GM21447 (cell line): ENCODE results near the gene C13orf46.
"Not testable (repeated sequence)": the region's sequence is repeated elsewhere in the genome, so short reads cannot be mapped to it uniquely, and the experiment has no call there.

Experiments used
- ATAC-seq: cut with Tn5 transposase; IDR thresholded peaks from one replicate; pipeline ENCODE4 v1.9.1; 2021; ENCODE audit not compliant: unreplicated experiment

C13orf46 gene

DNA sequence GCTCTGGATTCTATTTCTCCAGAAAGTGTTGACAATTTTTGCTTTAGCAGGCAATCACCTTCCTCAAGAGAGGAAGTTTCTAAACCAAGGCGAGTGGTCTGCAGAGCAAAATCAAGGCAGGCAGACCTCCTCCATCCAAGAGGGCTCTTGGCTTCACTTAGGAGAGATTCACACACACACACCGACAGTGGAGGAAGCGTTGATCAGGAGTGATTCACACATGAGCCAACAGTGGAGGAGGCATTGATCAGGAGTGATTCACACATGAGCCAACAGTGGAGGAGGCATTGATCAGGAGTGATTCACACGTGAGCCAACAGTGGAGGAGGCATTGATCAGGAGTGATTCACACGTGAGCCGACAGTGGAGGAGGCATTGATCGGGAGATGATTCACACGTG, 60.5 kb downstream of the C13orf46 start:
- not testable (repeated sequence) for ATAC-seq

DNA sequence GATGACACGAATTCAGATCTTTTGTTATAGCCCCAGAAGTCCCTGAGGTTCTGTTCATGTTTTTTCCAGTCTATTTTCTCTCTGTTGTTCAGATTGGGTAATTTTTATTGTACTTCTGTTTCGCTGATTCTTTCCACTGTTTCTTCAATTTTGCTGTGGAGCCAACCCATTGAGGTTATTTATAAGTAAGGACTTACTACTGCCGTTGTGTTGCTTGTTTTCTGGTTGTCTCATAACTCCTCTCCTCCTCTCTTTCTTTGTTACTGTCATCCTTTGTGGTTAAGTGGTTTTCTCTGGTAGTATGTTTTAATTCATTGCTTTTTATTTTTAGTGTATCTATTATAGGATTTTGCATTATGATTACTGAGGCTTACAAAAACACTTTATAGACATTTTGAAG, 61.3 kb downstream of the C13orf46 start:
- ATAC-seq = no peak

DNA sequence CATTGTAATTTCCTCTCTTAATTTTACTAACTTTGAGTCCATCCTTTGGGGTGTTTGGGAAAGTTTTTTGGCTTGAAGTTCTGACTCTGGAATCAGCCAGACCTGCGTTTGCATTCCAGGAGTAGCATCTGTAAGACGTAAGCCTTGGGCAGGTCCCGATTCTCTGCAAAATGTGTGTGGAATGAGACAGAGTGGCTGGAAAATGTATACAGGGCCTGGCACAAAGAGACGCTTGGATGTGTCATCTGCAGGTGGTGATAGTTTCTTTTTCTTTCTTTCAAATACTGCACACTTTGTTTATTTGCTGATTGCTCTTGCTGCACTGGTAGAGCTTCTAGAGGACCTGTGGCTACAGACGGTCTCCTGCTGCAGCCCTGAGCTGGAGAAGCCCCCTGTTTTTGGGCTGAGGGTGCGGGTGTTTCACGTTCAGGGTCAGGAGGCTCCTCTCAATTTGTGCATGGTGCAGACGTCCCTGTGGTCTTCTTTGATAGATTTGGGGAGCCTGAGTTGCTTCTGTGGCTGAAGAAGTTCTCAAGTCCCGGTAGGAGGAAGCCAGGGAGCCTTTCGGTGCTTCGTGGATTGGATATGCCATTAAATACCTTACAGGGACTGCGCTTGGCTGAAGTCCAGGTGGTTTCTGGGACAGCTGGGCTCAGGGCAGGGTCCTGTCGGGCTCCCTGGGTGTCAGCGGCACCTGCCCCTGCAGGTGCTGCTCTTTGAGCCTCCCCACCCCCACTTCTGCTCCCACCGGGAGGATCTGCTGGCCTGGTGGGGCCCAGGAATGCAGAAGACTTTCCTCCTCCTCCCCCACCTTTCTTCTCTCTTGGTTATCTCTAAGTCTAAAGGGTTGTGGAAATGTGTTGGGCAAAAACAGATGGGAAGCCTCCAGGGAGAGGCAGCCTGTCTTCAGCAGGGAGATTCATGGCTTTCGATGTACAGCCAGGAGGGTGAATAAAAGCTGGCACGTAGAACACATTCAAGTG, 66.0 kb downstream of the C13orf46 start:
- no peak for ATAC-seq

DNA sequence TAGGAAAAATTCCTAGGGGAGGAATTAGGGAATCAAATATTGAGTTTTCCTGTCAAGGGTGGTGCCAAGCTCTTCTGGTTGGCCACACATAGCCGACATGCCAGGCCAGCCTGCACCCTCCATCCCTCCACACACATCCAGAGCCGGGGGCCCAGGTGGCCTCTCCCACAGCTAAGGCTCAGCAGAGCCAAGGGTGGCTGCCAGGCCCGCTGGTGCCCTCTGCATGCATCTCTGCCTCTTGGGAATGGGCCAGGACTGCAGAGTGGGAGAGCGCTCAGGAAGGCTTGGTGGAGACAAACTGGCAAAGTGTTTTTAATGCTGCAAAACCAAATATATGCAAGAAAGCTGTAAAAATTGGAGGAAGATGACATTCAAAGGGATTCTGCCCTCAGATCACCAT, 67.3 kb downstream of the C13orf46 start:
- no peak for ATAC-seq

DNA sequence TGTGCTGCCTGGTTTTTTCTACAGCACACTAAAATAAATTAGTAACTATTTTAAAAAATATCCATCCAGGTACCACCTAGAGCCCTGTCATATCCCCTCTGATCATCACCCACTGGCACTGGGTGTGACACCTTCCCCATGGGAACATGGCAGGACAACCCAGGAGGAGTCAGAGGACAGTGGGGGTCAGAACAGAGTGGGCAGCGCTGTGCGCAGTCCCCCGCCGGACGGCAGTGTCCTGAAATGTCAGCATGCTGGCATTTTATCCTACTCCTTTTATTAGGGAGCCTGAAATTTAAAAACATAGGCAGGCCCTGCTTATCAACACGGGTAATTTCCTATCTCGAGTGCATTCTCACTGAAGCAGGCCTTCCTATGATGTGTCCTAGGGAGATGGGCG, 67.9 kb downstream of the C13orf46 start:
- no peak for ATAC-seq

DNA sequence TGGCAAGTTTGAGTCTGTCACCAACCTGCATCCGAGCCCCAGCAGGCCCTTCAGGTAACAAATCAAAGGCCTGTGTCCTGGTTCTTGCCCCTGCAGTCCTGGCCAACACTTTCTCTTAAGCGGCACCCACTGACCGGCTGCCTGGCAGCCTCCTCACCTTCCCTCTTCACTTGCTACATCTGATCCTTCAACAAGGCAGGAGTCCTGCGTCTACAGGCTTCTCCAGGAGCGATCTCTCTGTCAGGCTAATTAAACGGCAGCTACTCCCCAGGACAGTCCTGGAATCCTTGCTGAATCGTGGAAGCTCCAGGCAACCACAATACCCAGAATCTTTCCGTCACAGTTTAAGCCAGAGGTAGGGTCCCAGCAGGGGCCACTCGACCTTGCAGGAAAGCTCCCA, 68.9 kb downstream of the C13orf46 start:
- ATAC-seq = no peak

DNA sequence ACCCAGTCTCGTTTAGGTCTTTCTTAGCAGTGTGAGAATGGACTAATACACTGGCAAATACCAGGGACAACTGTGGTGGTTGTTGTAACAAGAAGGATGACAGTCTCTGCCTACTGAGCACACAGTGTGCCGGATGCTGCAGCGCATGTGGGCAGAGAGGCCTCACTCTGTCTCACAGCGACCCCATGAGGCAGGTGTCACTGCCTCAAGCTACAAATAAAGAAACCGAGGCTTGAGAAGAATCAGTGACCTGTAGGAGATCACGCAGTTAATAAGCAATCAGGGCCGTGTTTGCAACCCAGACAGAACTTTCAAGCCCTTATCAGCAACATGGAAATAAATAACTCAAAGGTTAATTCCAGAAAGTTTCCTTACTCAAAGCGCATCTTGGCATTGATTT, 69.5 kb downstream of the C13orf46 start:
- ATAC-seq = no peak

DNA sequence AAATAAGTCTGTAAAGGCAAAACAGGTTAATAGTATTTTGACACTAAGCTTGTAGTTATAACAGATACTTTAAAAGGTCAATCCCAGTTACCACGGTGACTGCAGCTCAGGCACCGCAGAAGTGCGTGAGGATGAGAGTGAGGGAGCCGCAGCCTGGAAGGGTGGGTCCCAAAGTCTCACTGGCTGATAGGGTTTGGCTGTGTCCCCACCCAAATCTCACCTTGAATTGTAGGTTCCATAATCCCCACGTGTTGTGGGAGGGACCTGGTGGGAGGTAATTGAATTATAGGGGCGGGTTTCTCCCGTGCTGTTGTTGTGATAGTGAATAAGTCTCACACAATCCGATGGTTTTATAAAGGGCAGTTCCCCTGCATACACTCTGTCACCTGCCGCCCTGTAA, 70.0 kb downstream of the C13orf46 start:
- no peak for ATAC-seq
